ENCODE measurements around the gene COMMD7.

The COMMD7 gene

DNA sequence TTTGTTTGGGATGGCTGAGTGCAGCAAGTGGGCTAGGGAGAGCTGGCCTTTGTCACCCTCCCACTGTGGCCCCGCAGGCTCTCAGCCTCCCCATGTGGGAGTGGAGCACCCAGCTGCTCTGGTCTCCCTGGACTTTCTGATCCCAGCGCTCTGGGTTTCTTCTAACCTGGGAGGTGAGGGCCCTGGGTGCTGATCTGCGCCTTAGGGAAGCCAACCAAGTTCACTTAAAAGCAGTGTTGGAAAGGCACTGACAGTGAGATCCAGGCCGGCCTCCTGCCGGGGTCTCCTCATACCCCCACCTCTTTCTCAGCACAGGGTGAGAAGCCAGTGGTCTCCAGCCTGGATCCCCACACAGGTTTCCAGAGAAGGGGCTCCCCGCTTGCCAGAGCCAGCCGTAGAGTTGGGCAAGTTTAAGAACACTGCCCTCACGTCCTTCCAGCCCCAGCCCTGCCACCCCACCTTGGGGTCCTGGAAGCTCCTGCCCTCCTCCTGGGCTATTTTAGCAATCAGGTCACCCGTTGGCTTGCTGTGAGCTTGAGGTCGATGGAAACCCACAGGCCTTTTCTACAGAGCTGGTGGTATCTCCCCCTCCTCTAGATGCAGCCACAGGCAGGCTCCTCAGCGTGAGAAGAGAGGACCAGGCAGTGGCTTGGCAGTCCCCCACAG, 79.1 kb downstream of the COMMD7 start:
- H3K27ac ChIP-seq, result 0 out of 2 replicates have a peak overlapping the region, but pooled peaks have one; percentile 4
- ChIA-PET CTCF (interaction anchor here (0.5 to 2.1 kb wide), 8 partner anchors 21 to 291 kb away, joined by 3 to 9 read pairs (median 3); no protein-coding TSS in a partner anchor), POLR2A (ENCODE audit: low non-redundant PET) (no interaction called here)
- no peak for TF ChIP-seq CTCF (conservative IDR thresholded peaks at IDR 0.05; ENCODE audit: low read depth)
- no peak for DNase-seq (ENCODE audit: low spot score)

DNA sequence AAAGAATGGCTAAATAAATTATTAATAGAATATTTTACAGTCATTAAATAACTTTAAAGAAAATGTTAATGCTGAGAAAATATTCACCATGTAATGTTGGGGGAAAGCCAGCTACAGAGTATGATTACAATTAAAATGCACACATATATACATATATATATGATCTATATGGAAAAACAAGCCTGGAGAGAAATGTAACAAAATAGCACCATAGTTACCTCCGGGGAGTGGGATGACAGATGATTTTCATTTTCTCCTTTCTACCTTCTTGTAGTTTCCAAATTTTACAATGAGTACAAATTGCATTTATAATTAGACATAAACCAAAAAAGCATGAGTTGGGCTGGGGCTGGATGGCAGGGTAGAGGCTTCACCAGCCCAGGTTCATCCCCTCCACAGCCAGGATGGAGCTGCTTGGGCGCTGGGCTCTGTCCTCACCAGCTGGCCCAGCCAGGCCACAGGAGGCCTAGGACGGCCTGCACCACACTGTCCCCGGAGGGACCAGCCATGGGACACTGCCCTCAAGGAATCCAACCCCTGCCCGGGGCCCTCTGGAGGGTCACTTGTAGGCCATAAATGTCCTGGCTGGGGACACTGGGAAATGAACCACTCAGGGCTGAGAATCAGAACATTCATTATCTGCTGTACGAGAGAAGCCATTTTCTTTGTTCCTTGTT, 79.8 kb downstream of the COMMD7 start:
- ChIA-PET CTCF (interaction anchor here (0.8 to 2.1 kb wide), 3 partner anchors 115 to 251 kb away, joined by 6 to 13 read pairs (median 9); no protein-coding TSS in a partner anchor), POLR2A (ENCODE audit: low non-redundant PET) (no interaction called here)
- no peak overlapping the region for H3K27ac ChIP-seq
- no peak for DNase-seq (ENCODE audit: low spot score)
- TF ChIP-seq CTCF (conservative IDR thresholded peaks at IDR 0.05; ENCODE audit: low read depth), result no peak

- no peak for TF ChIP-seq CTCF (conservative IDR thresholded peaks at IDR 0.05; ENCODE audit: low read depth)
- H3K27ac ChIP-seq, result no peak overlapping the region
- DNase-seq (ENCODE audit: low spot score), result no peak
- CTCF ChIA-PET, result interaction anchor here (0.6 to 1.1 kb wide), 8 partner anchors 9 to 506 kb away, joined by 3 to 5 read pairs (median 3); partner anchors contain the start of genes C20orf203 and NOL4L
- POLR2A ChIA-PET (ENCODE audit: low non-redundant PET), result interaction anchor here (0.6 kb wide), 1 partner anchor 1007 kb away, joined by 3 read pairs; no protein-coding TSS in a partner anchor
These were observed 81.3 kb downstream of the COMMD7 start for GRCh38 chr20:32661820-32662528.

- TF ChIP-seq CTCF (conservative IDR thresholded peaks at IDR 0.05; ENCODE audit: low read depth), result no peak
- no peak overlapping the region for H3K27ac ChIP-seq
- no peak for DNase-seq (ENCODE audit: low spot score)
- ChIA-PET CTCF (no interaction called here), POLR2A (ENCODE audit: low non-redundant PET) (no interaction called here)
These were observed 82.6 kb downstream of the COMMD7 start for GRCh38 chr20:32660661-32661060.

DNA sequence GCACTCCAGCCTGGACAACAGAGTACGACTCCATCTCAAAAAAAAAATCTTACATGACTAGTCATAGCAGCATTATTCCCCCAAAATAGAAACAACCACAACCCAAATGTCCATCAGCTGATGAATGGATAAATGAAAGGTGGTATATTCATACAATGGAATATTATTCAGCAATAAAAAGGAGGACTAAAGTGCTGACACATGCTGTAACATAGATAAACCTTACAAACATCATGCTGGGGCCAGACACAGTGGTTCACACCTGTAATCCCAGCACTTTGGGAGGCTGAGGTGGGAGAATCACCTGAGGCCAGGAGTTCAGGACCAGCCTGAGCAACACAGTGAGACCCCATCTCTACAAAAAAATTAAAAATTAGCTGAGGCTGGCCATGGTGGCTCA, 86.4 kb downstream of the COMMD7 start:
- no peak for DNase-seq (ENCODE audit: low spot score)
- CTCF ChIA-PET, result interaction anchor here (0.7 to 1.0 kb wide), 2 partner anchors 12 to 135 kb away, joined by 3 to 4 read pairs; no protein-coding TSS in a partner anchor
- POLR2A ChIA-PET (ENCODE audit: low non-redundant PET), result no interaction called here
- TF ChIP-seq CTCF (conservative IDR thresholded peaks at IDR 0.05; ENCODE audit: low read depth), result no peak
- H3K27ac ChIP-seq, result no peak overlapping the region

- no peak overlapping the region for H3K27ac ChIP-seq
- TF ChIP-seq CTCF (conservative IDR thresholded peaks at IDR 0.05; ENCODE audit: low read depth), result no peak
- DNase-seq (ENCODE audit: low spot score), result no peak
- POLR2A ChIA-PET (ENCODE audit: low non-redundant PET), result no interaction called here
- CTCF ChIA-PET, result interaction anchor here (1.0 to 6.3 kb wide), 2 partner anchors 64 to 132 kb away, joined by 4 to 184 read pairs; no protein-coding TSS in a partner anchor
These were observed 87.3 kb downstream of the COMMD7 start for GRCh38 chr20:32655903-32656512.
